ENCODE data around the gene IFIT1.
"Not testable (repeated sequence)": the region's sequence is repeated elsewhere in the genome, so short reads cannot be mapped to it uniquely, and the experiment has no call there.

The IFIT1 gene

DNA sequence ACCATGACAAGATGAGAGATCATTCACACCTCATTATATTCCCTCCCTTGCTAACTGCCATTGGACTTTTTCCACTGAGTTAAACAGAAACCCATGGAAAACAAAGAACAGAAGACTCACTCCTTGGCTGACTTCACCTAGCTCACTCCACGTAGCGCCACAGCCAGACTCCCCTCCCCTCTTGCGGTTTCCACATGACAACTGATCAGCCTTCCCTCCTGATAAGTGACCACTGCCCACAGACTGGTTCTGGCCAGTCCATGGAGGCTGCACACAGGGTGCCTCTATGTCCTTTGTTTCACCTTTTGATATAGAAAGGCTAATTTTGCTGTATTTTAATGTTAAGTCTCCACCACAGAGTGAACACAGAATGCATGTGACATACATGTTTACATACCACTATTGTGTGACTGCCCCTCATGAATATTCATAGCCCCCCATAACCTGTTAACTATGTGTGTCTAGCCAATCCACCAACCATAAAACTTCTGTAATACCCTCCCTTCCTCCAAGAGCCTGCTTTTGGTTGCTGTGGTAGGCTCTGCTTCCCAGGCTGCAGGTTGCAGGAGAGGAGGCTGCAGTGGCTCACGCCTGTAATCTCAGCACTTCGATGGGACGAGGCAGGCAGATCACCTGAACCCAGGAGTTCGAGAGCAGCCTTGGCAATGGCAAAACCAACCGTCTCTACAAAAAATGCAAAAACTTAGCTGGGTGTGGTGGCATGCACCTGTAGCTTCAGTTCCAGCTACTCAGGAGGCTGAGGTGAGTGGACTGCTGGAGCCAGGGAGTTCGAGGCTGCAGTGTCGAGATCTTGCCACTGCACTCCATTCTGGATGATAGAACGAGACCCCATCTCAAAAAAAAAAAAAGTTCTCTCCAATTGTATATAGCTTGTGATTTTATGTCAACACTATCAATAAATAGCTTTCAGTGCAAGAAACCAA lies 12.0 kb downstream of the IFIT1 start:
- DNase-seq, result no peak

DNA sequence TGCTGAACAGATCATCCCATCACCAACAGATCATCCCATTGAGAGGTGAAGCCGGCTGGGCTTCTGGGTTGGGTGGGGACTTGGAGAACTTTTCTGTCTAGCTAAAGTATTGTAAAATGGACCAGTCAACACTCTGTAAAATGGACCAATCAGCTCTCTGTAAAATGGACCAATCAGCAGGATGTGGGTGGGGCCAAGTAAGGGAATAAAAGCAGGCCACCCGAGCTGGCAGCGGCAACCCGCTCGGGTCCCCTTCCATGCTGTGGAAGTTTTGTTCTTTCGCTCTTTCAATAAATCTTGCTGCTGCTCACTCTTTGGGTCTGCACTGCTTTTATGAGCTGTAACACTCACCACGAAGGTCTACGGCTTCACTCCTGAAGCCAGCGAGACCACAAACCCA lies 13.8 kb downstream of the IFIT1 start:
- not testable (repeated sequence) for DNase-seq

DNA sequence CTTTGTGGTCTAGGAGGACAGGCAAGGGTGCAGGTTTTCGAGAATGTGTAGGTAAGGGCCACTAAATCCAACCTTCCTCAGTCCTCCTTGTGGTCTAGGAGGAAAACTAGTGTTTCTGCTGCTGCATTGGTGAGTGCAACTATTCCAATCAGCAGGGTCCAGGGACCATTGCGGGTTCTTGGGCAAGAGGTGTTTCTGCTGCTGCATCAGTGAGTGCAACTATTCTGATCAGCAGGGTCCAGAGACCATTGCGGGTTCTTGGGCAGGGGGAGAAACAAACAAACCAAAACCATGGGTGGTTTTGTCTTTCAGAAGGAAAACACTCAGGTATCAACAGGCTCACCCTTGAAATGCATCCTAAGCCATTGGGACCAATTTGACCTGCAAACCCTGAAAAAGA lies 15.4 kb downstream of the IFIT1 start:
- DNase-seq, result not testable (repeated sequence)

DNA sequence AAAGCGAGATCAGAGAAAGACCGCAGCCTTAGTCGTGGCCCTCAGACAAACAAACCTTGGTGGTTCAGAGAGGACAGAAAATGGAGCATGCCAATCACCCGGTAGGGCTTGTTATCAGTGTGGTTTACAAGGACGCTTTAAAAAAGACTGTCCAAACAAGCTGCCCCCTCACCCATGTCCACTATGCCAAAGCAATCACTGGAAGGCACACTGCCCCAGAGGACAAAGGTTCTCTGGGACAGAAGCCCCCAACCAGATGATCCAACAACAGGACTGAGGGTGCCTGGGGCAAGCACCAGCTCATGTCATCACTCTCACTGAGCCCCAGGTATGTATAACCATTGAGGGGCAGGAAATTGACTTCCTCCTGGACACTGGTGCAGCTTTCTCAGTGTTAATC lies 16.9 kb downstream of the IFIT1 start:
- DNase-seq, result not testable (repeated sequence)

DNA sequence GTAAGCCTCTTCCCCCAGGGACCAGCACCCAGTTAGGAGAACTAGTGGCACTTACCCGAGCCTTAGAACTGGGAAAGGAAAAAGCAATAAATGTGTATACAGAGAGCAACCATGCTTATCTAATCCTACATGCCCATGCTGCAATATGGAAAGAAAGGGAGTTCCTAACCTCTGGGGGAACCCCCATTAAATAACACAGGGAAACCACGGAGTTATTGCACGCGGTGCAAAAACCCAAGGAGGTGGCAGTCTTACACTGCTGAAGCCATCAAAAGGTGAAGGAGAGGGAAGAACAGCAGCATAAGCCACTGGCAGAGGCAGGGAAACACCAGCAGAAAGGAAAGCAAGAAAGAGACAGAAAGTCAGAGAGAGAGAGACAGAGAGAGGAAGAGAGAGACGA lies 18.1 kb downstream of the IFIT1 start:
- not testable (repeated sequence) for DNase-seq

DNA sequence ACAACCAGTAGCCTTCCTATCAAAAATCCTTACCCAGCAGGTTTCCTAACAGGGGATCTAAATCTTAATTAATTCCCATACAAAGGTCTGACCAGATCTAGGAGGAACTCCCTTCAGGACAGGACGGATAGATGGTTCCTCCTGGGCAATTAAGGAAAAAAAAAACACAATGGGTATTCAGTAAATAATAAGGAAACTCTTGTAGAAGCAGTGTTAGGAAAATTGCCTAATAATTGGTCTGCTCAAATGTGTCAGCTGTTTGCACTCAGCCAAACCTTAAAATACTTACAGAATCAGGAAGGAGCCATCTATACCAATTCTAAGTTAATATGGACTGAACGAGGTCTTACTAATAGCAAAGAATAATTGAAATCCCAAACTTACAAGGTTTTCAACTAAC lies 18.7 kb downstream of the IFIT1 start:
- peak; percentile 19 for DNase-seq

DNA sequence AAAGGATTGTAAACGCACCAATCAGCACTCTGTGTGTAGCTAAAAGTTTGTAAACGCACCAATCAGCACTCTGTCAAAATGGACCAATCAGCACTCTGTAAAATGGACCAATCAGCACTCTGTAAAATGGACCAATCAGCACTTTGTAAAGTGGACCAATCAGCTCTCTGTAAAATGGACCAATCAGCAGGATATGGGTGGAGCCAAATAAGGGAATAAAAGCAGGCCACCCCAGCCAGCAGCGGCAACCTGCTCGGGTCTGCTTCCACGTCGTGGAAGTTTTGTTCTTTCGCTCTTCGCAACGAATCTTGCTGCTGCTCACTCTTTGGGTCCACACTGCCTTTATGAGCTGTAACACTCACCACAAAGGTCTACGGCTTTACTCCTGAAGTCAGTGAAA lies 19.9 kb downstream of the IFIT1 start:
- not testable (repeated sequence) for DNase-seq

DNA sequence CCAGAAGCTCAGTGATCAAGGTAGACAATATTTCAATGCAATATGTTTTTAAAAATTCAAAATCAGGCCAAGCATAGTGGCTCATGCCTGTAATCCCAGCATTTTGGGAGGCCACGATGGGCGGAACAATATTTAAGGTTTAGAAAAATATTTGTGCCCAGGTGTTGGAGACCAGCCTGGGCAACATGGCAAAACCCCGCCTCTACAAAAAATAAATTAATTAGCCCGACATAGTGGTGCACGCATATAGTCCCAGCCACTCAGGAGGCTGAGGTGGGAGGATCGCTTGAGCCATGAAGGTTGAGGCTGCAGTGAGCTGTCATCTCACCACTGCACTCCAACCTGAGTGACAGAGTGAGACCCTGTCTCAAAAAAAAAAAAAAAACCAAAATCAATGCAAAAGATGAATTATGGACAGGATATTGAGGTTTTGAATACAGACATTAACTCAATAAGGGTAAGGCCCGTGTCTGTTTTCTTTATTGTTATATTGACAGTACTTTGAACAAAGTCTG lies 21.0 kb downstream of the IFIT1 start:
- no peak for DNase-seq

DNA sequence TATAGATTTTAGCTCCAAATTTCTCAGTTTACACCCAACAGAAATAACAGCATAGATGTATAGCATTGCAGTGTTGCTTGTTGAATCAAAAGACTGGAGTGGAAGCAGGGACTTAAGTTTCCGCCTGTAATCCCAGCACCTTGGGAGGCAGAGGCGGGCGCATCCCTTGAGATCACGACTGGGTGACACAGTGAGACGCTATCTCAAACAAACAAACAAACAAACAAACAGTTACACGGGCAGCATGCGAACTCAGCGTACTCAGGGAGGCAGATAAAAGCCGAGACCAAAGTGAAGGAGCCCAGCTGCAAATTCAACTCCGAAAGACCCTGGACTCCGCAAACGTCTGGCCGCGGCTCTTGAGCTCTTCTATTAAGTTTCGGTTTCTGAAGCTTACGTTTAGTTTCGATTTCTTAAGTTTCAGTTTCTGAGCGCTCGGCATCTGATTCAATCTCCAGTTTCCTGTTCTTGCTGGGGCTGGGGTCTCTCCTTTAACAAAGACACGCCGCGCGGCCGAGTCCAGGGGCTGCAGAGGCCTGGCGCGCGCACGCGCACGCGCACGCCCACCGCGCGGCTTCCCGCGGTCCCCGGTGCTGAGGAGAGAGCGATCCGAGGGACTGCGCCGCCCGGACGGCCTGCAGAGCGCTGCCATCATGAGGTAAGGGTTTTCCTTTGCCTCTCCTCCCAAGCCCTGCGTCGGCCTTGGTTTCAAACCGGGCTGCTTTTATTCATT lies 21.9 kb downstream of the IFIT1 start, which contains the start of gene IFIT5:
Gene IFIT5, plus strand, starts transcription at position 423 of the 733 bp plus-strand sequence. Its CDS starts 231 bp downstream, at position 654.
- peak; percentile 35 for DNase-seq

DNA sequence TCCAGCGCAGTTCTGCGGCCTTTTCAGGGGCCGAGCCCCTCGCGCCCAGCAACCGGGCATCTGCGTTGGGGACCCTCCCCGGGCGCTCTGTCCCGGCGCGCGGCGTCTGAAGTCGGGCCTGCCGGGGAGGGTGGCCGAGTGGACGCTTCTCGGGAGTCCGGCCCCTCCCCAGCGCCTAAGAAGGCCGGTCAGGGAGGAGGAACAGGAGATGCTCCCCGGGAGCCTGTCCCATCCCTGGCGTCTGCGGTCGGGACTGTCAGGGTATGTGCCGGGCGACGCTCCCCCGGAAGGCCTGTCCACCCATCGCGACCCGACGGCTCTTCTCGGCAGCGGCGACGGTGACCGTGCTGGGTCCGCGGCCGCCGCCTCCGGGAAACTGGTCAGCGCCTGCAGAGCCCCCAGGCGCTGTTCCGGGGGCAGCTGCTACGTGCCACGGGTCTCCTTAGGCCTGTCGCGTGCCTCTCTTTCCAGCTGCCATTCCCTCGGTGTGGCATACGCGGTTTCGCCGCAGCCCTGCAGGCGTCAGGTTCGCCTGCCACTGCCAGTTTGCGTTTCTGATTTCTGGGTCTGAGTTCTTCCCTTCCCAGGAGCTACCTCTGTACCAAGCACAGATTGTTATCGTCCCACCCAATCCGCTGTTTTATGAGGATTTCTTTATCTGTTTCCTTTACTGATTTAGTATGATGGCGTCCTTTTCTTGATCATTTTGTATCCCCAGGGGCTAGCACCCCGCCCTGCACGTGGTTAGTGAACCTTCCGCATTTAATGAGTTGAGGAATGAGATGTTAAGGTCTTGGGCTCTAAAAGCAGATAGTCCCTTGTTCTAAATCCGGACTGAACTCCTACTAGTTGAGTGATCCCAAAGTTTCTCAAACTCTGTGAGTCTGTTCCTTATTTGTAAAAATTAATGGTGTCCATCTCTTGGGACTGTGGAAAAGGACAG lies 22.7 kb downstream of the IFIT1 start:
- DNase-seq, result no peak

DNA sequence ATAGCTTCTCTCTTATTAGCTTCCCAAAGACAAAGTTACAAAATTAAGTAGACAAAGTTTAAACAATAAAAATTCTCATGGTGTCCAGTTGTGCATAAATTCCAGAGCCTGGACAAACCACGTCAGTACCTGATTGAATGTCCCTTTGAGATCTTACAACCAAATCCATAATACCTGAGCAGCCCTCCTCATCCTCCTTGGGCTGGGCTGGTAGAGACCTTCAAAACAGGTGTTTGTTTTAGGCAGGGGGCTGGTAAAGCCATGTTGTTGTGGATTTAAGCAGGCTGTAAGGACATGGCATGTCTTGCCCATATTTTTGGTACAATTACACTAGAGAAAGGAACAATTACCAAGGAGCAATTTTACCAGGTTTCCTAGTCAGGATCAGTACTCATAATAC lies 24.0 kb downstream of the IFIT1 start:
- no peak for DNase-seq

DNA sequence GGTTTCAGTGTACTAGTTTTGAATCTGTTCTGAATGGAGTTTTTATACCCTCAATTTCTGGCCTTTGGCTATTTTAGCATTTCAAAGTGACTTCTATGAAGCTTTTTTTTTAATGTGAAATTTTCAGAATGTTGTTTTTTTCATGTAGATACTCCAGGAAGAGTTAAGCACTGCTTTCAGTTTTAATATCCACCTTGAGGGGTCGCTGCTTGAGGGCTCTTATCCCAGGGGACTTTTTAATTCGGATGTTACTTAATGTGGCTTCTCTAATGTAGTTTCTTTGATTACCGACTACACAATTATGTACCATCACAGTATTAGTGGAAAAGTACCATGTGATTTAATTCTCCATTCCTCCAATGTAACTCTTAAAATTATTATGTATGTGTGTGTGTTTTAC lies 27.1 kb downstream of the IFIT1 start:
- DNase-seq, result no peak

DNA sequence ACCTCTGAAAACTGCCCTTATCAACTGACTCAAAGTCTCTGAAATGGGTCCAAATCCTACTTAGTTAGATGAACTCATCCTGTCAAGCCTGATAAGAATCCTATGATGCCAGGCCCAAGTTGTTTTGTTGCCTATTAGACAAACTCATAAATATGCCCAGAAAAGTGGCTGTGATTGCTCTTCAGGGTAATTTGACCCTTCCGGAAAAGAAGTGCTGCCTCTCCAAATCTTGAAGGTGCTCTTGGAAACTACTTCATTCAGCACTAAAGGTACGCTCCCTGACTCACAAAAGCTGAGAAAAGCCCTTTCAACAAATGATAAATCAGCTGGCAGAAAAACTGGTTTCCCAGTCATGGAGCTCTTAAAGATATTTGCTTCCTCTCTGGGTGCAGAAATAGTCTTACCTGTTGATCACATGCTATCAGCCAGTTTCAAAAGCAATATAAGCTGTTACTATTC lies 28.6 kb downstream of the IFIT1 start:
- DNase-seq, result no peak

DNA sequence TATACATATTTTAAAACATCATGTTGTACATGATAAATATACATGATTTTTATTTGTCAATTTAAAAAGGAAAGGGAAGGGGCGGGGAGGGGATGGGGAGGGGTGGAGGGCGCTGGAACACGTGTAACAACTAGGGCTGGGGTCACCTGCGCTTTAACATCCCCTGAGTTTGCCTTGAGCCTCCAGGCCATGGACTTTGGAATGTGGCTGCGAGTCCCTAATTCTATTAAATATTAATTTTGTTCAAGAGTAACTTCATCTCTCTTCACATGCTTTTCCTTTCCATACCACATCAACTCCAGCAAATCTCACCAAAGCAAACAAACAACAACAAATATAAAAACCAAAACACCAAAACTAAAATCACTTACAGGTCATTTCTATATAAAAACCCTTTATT lies 32.6 kb downstream of the IFIT1 start:
- DNase-seq, result no peak

DNA sequence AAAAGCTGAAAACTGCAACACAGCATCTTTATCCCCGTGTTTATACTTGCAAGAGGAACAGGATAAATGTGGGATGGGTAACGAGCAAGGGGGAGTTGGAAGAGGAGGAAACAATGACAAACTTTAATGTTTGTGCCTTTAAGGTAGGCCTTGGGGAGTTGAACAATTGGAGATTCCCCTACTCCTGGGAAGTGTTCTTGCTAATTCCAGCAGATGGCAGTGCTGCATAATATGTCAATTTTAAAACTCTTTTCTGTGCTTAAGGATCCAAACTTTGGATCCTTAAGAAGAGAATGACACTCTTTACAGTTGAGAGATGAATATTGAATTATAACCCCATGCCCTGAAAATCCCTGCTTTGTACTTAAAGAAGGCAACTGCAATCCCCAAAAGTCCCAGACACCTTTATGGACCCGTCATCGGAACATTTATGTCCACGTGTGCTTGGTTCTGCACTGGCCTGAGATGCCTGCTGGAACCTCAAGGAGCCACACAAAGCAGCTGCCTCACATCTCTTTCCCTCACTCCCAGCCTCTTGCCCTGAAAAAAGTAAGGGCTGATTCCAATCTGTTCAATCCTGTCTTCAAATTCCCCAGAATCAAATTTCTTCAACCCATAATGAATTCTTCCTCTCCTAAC lies 33.9 kb downstream of the IFIT1 start:
- peak; percentile 19 for DNase-seq

DNA sequence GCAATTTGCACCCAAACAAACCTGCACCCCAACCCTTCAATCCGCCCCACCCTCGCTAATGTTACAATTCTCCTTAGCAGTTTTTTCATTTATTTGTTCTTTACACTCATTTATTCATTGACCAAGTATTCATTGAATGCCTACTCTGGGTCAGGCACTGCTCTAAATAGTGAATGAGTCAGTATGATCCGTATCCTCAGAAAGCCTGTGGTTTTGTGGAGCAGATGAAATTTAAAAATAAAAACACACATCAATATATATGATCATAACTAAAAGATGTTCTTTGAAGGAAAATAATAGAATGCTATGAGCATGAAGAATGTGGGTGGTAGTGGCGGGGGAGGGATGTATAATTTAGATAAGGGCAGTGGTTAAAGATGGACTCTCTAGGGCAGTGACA lies 35.2 kb downstream of the IFIT1 start:
- DNase-seq, result no peak

DNA sequence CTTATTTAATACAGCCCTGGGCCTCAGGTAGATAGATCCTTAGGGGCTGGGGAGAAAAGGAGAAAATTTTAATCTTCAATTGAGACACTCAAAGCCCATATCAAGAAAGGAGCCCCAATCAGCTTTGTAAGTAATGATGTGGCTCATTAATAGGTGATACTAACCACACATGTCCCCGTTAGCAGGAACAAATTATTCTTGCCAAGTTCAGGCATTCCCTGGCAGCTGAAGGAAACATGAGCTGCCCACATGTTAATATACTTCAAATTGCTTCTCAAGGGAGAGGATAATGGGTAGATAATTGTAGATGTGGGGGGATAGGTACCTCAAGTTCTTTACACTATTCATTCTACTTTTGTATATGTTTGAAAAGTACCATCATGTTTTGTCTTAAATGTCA lies 36.5 kb downstream of the IFIT1 start:
- no peak for DNase-seq

DNA sequence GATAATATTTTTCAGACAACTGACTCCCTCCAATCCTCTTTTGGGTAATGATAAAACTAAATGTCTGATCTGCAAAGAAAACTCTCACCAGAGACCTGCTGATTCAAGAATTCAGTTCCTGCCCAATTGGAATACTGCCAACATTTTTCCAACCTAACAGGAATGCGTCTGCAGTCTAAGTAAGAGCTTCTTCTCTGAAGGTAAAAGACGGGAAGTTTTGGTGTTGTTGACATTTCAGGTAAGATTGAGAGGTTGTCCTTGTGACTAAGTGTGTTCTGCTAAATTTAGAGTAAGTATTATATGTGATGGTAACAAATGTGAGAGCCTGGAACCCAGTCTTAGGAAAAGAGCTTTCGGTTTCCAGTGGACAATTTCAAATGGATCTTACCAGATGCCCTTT lies 39.6 kb downstream of the IFIT1 start:
- DNase-seq, result no peak

DNA sequence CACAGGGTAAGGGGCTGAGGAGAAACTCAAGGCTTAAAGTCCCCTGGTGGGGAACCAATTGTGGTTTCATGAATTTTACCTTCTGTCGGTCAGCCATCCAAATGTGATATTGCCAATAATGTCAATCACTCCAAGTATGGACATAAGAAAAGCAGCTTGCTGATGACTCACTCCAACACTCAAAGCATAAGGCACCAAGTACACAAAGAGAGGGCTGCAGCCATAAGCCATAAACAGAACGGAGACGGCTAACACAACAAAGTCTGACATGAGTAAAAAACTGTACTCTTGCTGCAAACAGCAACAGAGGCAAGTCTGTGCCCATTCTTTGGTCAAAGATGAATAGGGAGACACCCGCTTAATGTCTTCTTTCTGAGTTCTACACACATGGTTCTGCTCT lies 46.1 kb downstream of the IFIT1 start:
- no peak for DNase-seq

DNA sequence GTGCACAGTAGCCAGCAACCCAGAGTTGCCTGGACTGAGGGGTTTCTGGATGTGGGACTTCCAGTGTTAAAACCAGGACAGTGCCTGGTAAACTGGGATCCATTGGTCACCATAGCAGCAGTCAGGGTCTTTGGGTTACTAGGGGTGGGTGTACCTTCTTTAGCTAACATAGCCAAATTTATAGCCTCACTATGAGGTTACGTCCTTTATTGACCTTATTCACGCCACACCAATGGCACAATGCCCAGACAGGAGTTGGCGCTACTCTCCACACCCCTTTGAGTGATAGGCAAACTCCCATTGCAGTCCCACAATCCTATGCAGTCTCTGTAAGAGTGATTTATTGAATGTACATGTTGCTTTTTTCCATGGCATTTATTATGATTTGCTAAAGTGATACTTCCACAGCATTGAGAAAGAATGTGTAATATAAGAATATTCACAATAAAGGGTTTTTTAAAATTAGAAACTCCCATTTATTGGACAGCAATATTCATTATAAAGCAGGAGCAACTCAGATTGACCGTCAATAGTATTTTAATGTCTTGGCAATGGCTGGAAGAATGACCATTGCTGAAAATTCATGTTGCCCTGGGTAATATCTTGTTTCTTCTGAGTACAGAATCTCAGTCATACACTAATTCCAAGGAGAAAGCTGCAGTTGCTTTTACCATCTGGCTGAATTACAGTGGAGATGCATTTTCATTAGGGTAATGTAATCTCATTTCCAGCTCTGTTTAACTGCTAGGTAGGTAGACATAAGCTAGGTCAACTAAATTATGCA lies 48.0 kb downstream of the IFIT1 start:
- DNase-seq, result no peak

DNA sequence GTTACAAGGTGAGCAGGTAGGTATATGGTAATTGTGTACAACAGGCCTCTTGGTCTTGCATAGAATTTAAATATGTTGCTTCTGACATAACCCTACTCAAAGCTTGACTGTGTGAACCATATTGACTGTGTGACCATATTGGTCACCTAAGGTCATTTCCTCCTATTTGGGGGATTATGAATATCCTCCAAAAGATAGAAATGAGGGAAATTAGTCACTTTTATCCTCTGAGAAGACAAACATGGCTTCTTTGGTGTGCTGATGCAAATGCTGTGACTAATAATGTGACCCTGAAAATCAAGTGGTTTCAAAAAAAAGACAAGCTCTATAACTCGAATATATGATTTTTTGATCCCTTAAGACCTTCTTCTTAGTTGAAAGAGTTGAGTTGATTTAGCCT lies 49.9 kb downstream of the IFIT1 start:
- no peak for DNase-seq
